HG02885 (cell line): ENCODE results near the gene PFKFB1.

ENCODE experiments used
- ATAC-seq: cut with Tn5 transposase; IDR thresholded peaks from one replicate; pipeline ENCODE4 v1.9.1; 2021; ENCODE audit warnings: mild to moderate bottlenecking; ENCODE audit not compliant: unreplicated experiment, poor library complexity

The PFKFB1 gene

DNA sequence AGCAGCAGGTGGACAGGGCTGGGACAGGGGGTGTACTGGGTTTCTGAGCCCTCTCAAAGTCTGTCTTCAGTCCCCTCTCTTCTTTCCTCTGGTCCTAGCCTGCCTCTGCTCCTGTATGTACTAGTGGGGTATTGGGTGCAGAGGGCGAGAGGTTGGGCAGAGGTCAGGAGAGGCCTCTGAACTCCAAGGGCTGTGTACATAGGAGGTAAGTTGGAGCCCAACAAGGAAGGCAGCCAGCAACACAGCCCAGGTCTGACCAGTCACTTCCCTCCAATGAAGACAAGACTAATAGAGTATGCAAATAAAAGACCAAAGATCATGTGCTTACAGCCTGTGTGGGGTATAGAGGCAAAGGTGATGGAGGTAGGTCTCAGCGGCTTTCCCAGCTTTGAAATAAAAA is at the start of gene PFKFB1:
TSS of gene PFKFB1 (minus strand) at position 90 of the 400 bp plus-strand sequence. CDS start 181 bp downstream, outside the sequence.
- no peak for ATAC-seq

- no peak for ATAC-seq
Observed at GRCh38 chrX:55041514-55041913, 47.5 kb upstream of the PFKFB1 start.

GRCh38 chrX:55039471-55039870 is 45.5 kb upstream of the PFKFB1 start:
- no peak for ATAC-seq

DNA sequence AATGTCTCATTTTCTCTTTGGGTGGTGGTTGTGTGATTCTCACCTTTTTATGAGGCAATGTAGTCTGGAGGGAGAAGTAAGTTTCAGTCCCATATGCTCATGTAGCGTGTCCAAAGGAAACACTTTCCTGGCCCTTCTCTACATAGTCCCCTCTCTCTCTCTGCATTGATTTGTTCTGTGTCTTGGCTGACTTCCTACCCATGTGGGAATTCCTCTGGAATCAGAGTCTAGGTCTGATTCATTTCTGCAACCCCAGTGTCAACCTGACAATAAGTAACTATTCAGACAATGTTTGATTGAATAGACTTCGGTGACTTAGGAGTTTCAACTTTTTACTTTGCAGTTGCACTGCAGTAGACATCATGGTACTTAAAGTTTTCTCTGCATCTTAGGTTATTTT is 39.4 kb upstream of the PFKFB1 start:
- ATAC-seq = no peak

GRCh38 chrX:55030271-55031205 is 36.5 kb upstream of the PFKFB1 start, which contains the start of gene ALAS2:
ALAS2 (minus strand) TSS chrX:55030977; CDS start chrX:55026000, 4,977 bp downstream.
- ATAC-seq = no peak

- ATAC-seq = no peak
Observed at GRCh38 chrX:55029291-55029690, 35.3 kb upstream of the PFKFB1 start.

- no peak for ATAC-seq
Observed at GRCh38 chrX:55028611-55029010, 34.6 kb upstream of the PFKFB1 start.

- no peak for ATAC-seq
Observed at GRCh38 chrX:55028040-55028439, 34.1 kb upstream of the PFKFB1 start.

DNA sequence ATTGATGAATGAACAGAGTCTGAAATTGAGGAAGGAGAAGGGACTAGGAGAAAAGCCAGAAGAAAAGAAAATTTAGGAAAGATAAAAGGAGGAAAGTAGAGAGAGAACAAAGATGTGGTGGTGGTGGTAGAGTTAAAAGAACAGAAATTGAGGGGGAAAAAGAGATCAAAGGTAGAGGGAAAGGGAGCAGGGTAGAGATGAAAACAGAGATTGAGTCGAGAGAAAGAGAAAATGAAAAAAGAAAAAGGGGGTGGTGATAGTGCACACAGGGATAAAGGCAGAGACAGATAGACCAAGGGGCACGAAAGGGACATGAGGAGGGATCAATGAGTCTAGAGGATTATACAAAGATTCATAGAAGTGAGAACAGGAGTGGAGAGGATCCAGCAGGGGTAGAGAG is 32.9 kb upstream of the PFKFB1 start:
- ATAC-seq = no peak

DNA sequence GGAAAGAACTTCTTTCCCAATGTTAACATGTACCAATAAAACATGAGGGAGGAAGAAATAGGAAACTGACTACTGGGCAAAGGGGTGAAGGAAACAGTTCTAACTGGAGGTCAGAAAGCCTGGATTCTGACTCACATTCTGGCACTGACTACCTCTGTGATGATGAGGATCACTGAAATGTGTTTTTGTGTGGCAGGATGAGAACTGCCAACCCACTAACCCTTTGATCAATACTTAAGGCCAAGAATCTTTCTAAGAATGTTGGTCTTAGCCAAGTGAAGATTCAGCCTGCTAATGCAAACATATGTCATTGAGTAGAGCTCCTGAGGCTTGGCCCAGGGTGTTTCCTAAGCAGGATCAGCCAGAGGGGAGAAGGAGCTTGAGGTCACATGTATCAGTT is 32.2 kb upstream of the PFKFB1 start:
- ATAC-seq = no peak

DNA sequence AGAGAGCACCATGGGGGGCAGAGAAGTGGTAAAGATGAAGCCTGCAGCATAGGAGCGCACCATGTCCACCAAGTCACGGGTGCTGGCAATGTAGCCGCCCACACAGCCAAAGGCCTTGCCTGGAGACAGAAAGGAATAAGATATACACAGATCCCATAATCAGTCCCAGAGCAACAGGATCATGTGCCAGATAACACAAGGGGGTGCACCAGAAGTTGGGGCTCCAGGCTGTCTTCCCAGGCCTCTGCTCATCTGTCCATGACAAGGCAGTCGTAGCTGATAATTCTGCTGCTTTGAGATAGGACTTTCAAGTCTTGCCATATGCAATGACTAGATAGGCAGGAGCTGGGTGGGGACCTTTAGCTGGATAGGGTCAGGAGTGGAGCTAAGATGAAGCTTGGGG is 20.9 kb upstream of the PFKFB1 start:
- ATAC-seq = no peak

GRCh38 chrX:55011294-55011693 is 17.3 kb upstream of the PFKFB1 start:
- ATAC-seq = no peak

DNA sequence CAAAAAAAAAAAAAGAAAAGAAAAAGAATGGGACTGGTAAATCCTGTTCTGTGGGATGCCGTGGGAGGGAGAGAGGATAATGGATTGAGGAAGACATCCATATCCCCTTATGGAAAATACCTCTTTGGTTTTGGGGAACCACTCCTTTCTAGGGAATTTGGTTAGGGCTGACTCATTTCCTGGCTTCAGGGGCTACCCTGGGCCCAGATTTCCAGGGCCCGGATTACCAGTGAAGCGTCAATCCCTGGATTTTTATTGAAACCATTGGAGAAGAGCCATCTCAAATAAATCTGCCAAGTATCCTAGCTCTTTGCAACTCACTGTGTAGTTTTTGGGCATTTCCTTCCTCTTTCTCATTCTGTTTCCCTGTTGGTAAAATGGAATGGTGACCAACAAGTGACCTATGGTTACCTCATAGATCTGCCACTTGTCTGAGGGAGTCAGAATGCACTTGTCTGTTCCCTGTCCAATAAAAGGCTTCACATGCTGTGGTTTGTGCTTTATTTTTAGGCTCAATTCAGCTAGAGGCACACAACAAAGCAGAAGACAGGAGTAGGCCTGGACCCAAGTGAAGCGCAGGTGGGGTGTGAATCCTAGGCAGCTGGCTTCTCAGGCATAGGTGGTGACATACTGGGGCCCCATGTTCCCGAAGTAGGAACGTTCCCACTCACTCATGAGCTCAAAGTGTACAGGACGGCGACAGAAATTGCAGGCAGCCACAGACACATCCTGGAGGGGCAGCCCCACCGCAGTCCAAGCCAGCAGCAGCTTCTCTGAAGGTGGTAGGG is 14.8 kb upstream of the PFKFB1 start:
- ATAC-seq = no peak

GRCh38 chrX:55007656-55008055 is 13.7 kb upstream of the PFKFB1 start:
- ATAC-seq = no peak

- ATAC-seq = no peak
Observed at GRCh38 chrX:55006827-55007621, 13.0 kb upstream of the PFKFB1 start.

DNA sequence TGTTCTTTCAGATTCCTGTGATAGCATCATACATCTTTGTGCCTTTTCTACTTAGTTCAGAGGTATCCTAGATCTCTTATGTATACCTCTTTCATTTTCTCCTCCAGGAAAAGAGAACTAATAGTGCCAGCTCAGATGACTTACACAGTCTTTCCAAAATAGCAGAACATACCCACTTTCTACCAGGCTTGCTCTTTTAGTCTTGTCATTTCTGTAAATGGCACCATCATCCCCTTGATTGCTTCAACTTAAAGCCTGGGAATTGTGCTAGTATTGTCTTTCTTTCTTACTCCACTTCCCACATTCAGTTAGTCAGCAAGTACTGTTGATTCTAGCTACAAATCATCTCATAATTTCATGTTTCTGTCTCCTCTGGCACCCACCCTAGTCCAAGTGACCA is 11.3 kb upstream of the PFKFB1 start:
- ATAC-seq = no peak

GRCh38 chrX:55004231-55004630 is 10.2 kb upstream of the PFKFB1 start:
- no peak for ATAC-seq

DNA sequence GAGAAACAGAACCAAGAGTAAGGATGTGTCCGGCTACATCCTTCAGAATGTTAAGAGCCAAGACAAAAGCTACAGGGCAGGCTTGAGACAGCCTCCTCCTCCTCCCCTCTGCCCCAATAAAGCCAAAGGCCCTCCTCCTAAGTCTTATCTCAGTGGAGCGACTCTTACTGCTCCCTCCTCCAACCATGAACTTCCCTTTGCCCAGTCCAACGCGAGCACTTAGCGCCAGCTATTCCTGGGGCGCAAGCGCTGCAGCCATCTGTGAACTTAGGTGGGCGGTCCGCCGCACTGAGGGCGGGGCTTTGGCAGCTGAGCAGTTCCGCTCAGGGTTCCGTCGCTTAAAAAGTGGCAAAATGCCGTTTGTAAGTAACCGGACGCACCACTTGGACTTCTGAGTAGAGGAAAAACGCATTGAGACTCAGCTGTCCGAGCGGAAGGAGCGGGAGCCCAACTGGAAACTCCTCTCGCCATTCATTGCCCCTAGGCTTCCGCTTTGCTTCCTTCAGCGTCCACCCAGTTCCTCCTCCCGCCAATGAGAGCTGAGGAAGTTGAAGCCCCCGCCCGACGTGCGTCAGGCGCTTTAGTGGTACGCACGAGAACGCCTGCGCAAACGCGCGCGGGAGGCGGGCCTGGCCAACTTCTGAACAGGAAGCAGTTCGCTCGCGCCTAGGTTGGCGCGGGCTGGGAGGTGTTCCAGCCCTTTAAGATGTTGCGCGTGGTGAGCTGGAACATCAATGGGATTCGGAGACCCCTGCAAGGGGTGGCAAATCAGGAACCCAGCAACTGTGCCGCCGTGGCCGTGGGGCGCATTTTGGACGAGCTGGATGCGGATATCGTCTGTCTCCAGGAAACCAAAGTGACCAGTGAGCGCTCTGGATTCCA is 6.0 kb upstream of the PFKFB1 start, which contains the start of gene APEX2:
TSS of gene APEX2 (plus strand) at position 647 of the 882 bp plus-strand sequence. CDS start at position 707, 60 bp downstream.
- peak; percentile 91 for ATAC-seq

DNA sequence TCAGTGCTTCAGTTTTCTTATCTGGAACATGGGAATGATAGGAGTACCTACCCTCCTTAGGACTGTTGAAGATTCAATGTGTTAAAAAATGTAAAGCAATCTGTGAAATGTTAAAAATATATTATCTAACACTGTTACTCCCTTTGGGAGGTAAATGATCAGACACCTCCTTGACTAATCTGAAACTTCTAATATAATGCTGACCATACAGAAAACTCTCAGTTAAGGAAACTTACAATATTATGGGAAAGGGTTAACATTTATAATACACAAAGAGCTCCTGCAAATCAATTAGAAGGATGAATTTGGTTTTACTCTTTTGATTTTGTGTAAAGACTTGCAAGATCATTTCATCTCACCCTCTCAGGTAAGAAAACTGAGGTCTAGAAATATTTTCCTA is 1.6 kb upstream of the PFKFB1 start:
- no peak for ATAC-seq
